NCI-H748 (cell line): ENCODE measurements around the gene SNX22.

ENCODE experiments used
- DNase-seq: peaks from one replicate; lab custom pipeline; 2025; ENCODE audit not compliant: unreplicated experiment; lab: John Stamatoyannopoulos, UW

SNX22 gene

GRCh38 chr15:64155802-64156651 is 4.5 kb downstream of the SNX22 start:
- DNase-seq, result no peak

GRCh38 chr15:64156652-64157331 is 5.3 kb downstream of the SNX22 start:
- DNase-seq, result no peak

GRCh38 chr15:64157599-64158125 is 6.1 kb downstream of the SNX22 start:
- DNase-seq, result no peak

GRCh38 chr15:64158363-64159134 is 7.0 kb downstream of the SNX22 start:
- no peak for DNase-seq

GRCh38 chr15:64161688-64162477 is 10.4 kb downstream of the SNX22 start:
- no peak for DNase-seq

- DNase-seq, result no peak
These were observed 10.9 kb downstream of the SNX22 start for GRCh38 chr15:64162478-64162868.

- DNase-seq, result peak; percentile 96
These were observed 11.5 kb downstream of the SNX22 start, which contains the start of gene PPIB for GRCh38 chr15:64162869-64163658. TSS of gene PPIB (minus strand) at chr15:64163022. CDS start at chr15:64162986, 36 bp downstream.

- no peak for DNase-seq
These were observed 12.3 kb downstream of the SNX22 start for GRCh38 chr15:64163659-64164362.

- DNase-seq, result no peak
These were observed 12.9 kb downstream of the SNX22 start for GRCh38 chr15:64164436-64164835.

- DNase-seq, result no peak
These were observed 14.8 kb downstream of the SNX22 start for GRCh38 chr15:64166102-64166890.

- DNase-seq, result no peak
These were observed 28.8 kb downstream of the SNX22 start for GRCh38 chr15:64180235-64180824.

- no peak for DNase-seq
These were observed 31.4 kb downstream of the SNX22 start for GRCh38 chr15:64182859-64183370.

- no peak for DNase-seq
These were observed 33.8 kb downstream of the SNX22 start for GRCh38 chr15:64185146-64185911.

- no peak for DNase-seq
These were observed 36.1 kb downstream of the SNX22 start for GRCh38 chr15:64187396-64188191.

GRCh38 chr15:64191971-64192830 is 40.7 kb downstream of the SNX22 start:
- no peak for DNase-seq
